Activated naive CD8-positive, alpha-beta T cell treated with anti-CD3 and anti-CD28 coated beads for 36 hours (primary cell): ENCODE measurements around the gene CLCN5. TPM values are rescaled to one million over a fixed set of nuclear protein-coding genes. Genes with fewer than 3 reads are reported as not detected.

ENCODE experiments used
- DNase-seq: peaks from one replicate; pipeline ENCODE4 v3.0.0; 2021
- H3K27ac Mint-ChIP-seq: one replicate; pipeline ENCODE4 v1.8.0; 2022; ENCODE audit warnings: mild to moderate bottlenecking, moderate library complexity, mixed read lengths
- H3K27me3 Mint-ChIP-seq: one replicate; pipeline ENCODE4 v1.8.0; 2022; ENCODE audit warnings: mild to moderate bottlenecking, mixed read lengths
- H3K36me3 Mint-ChIP-seq: one replicate; pipeline ENCODE4 v1.8.0; 2021; ENCODE audit warnings: mild to moderate bottlenecking, mixed read lengths
- H3K4me1 Mint-ChIP-seq: one replicate; pipeline ENCODE4 v1.8.0; 2021; ENCODE audit warnings: mixed read lengths
- H3K4me3 Mint-ChIP-seq: one replicate; pipeline ENCODE4 v1.8.0; 2022; ENCODE audit warnings: mild to moderate bottlenecking, moderate library complexity, mixed read lengths
- H3K9me3 Mint-ChIP-seq: one replicate; pipeline ENCODE4 v1.8.0; 2022; ENCODE audit warnings: mixed read lengths
- total RNA-seq, 2 experiments: library from RNA; stranded (reverse); gene quantifications; one replicate each; pipeline ENCODE4 v1.2.3, GENCODE V29; 2021

Gene CLCN5
- total RNA-seq = 1 to 10 TPM; 2.2 to 2.6 TPM

GRCh38 chrX:49922291-49923241 lies at the start of gene CLCN5:
CLCN5 (plus strand) TSS chrX:49922596; CDS start chrX:49925299, 2,703 bp downstream.
- H3K9me3 Mint-ChIP-seq = no peaks in the 10 kb centered on the region
- no peaks in the 10 kb centered on the region for H3K27me3 Mint-ChIP-seq
- peak within 1 kb of the TSS; percentile 66 for H3K27ac Mint-ChIP-seq
- DNase-seq = peak; percentile 93
- peak within 1 kb of the TSS; percentile 74 for H3K4me3 Mint-ChIP-seq
- peaks cover 10% of the 10 kb centered on the region for H3K36me3 Mint-ChIP-seq
- peaks cover 7% of the 10 kb centered on the region for H3K4me1 Mint-ChIP-seq

- Mint-ChIP-seq H3K4me1 (peaks cover 14% of the 10 kb centered on the region), H3K4me3 (no peak overlapping the region), H3K27ac (no peak overlapping the region), H3K36me3 (no peaks in the 10 kb centered on the region), H3K9me3 (no peaks in the 10 kb centered on the region), H3K27me3 (no peaks in the 10 kb centered on the region)
- no peak for DNase-seq
These were observed 45.6 kb upstream of the CLCN5 start for GRCh38 chrX:49876750-49877149.

DNA sequence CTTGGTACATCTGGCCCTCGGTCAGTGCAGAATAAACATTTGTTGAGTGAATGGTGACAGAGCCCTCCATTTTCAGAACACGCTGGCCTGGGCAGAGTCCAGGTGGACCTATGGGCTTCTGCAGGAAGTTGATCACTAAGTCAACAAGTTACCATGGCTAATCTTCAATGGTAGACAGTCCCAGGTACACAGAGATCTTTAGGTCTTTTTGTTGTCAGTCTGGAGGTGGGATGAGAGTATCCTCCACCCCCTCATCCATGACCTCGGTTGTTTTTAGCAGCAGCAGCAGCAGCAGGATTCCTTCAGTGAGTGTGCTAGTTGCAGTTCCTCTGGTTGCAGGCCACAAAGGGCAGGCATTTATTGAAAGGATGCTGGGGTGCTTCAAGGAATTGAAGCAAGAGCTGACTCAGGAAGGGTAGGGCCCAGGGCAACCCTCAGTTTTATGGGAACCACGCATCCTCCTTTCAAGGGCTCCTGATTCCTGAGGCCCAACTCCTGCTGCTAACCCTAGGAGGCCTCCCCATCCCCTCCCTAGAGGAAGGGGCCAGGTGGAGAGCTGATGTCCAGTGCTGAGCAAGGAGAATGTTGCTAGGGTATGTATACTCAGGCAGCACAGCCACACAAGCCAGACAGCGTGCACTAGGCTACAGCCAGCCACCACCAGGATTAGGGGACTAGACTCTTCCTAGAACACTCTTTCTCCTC lies 44.8 kb upstream of the CLCN5 start:
- H3K4me1 Mint-ChIP-seq = peaks cover 15% of the 10 kb centered on the region
- no peak overlapping the region for H3K4me3 Mint-ChIP-seq
- DNase-seq = no peak
- H3K9me3 Mint-ChIP-seq = no peaks in the 10 kb centered on the region
- H3K27ac Mint-ChIP-seq = no peak overlapping the region
- no peaks in the 10 kb centered on the region for H3K27me3 Mint-ChIP-seq
- no peaks in the 10 kb centered on the region for H3K36me3 Mint-ChIP-seq

DNA sequence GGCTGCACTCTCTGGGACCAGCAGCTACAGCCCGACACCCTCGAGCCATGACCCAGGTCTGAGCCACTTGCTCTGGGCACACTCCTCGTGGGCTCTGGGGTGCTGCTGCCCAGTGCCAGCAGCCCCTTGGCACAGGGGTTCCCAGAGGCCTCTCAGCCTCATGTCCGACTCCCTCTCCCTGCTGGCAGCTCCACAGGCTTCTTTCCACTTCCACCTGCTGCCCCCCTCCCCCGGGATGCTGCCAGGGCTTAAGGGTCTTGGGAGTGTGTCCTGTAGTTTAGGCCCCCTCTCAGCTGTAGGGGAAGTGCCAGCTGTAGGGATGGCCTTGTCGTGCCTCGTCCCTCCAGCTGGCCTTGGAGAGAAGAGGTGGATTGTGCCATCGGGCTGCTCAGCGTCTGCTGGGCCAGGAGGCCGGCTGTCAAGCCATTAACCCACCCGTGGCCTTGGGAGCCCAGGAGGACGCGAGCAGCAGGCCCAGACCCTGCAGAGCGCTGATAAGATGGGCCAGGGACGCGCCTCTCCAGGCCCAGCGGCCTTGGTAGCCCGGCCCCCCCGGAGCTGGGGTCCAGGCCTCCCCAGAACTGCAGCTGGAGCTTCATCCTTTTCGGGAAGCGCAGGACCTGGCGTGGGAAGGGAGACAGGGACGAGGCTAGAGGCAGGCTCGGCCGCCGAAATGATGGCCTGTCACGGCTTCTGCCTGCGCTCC lies 44.1 kb upstream of the CLCN5 start:
- Mint-ChIP-seq H3K4me1 (peaks cover 15% of the 10 kb centered on the region), H3K36me3 (no peaks in the 10 kb centered on the region), H3K9me3 (no peaks in the 10 kb centered on the region), H3K27me3 (no peaks in the 10 kb centered on the region), H3K27ac (peak overlapping the region; percentile 67), H3K4me3 (peak overlapping the region; percentile 71)
- no peak for DNase-seq

DNA sequence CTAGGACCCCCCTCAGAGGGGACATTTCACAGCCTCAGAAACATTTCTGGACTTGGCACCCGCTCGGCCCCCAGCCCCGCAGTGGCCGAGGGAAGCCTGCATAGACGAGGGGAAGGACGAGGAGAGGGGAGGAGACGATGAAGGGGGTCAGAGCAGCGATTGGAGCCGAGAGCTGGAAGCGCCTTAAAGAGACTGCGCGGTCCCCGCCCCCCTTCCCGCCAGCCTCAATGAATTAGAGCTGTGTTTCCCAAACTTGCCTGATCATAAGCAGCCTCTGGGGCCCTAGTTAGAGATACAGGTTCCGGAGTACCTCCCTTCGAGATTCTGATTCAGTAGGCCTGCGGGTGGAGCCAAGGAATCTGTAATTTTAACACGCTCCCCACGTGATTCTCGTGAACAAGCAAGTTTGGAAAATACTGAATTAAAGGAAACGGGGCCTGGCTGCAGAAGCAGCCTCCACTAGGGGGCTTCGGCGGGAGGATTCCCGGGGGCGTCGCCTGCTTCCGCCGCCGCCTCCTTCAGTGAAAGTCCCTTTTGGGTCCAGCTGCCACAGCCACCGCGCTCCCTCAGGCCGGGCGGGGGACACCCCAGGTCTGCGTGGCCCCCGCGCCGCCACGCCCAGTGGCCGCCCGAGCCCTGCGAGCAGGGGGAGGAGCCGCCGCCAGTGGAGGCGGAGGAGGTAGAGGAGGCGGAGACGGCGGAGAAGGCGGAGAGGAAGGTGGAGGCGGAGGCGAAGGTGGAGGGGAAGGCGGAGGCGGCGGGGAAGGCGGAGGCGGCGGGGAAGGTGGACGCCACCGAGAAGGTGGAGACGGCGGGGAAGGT lies 43.4 kb upstream of the CLCN5 start, which contains the start of gene USP27X:
USP27X (plus strand) TSS at position 651 of the 822 bp plus-strand sequence. CDS start 824 bp downstream, outside the sequence.
- Mint-ChIP-seq H3K9me3 (no peaks in the 10 kb centered on the region), H3K27ac (peak within 1 kb of the TSS; percentile 67), H3K4me1 (peaks cover 16% of the 10 kb centered on the region), H3K27me3 (no peaks in the 10 kb centered on the region), H3K36me3 (no peaks in the 10 kb centered on the region), H3K4me3 (peak within 1 kb of the TSS; percentile 71)
- DNase-seq = peak; percentile 76

DNA sequence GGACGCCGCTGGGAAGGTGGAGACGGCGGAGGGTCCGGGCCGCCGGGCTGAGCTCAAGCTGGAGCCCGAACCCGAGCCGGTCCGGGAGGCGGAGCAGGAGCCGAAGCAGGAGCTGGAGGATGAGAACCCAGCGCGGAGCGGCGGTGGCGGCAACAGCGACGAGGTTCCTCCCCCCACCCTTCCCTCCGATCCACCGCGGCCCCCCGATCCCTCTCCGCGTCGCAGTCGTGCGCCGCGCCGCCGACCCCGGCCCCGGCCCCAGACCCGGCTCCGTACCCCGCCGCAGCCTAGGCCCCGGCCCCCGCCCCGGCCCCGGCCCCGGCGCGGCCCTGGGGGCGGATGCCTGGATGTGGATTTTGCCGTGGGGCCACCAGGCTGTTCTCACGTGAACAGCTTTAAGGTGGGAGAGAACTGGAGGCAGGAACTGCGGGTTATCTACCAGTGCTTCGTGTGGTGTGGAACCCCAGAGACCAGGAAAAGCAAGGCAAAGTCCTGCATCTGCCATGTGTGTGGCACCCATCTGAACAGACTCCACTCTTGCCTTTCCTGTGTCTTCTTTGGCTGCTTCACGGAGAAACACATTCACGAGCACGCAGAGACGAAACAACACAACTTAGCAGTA lies 42.6 kb upstream of the CLCN5 start:
- Mint-ChIP-seq H3K4me3 (peak overlapping the region; percentile 71), H3K9me3 (no peaks in the 10 kb centered on the region), H3K4me1 (peaks cover 19% of the 10 kb centered on the region), H3K27ac (peak overlapping the region; percentile 67), H3K27me3 (no peaks in the 10 kb centered on the region), H3K36me3 (no peaks in the 10 kb centered on the region)
- DNase-seq = no peak

DNA sequence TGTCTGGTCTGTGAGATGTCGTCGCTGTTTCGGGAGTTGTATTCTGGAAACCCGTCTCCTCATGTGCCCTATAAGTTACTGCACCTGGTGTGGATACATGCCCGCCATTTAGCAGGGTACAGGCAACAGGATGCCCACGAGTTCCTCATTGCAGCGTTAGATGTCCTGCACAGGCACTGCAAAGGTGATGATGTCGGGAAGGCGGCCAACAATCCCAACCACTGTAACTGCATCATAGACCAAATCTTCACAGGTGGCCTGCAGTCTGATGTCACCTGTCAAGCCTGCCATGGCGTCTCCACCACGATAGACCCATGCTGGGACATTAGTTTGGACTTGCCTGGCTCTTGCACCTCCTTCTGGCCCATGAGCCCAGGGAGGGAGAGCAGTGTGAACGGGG lies 41.7 kb upstream of the CLCN5 start:
- Mint-ChIP-seq H3K9me3 (no peaks in the 10 kb centered on the region), H3K36me3 (no peaks in the 10 kb centered on the region), H3K27ac (no peak overlapping the region), H3K27me3 (no peaks in the 10 kb centered on the region), H3K4me1 (peaks cover 19% of the 10 kb centered on the region), H3K4me3 (no peak overlapping the region)
- no peak for DNase-seq

DNA sequence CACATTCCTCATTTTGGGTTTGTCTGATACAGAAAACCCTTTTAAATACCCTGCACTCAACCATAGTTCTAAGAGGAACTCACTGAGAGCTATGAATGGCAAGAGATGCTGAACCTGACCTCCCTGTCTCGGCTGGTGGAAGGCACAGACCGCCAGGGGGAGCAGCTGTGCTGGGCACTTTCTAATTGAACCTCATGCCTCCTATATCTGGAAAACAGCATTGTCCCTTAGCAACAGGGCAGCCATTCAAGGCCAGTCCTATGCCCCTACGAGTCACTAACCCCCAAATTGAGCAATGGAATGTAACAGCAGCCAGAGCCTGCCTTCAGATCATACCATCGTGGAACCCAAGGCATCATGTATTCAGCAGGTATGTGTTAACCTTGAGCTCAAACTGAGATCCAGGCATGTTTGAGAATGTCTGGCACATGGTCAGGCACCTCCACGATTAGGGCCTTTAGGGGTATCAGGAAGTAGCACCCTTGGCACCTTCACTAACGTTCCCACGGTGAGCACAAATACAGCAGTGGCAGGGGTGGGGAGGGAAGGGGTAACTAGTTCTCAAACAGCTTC lies 38.0 kb upstream of the CLCN5 start:
- Mint-ChIP-seq H3K27me3 (no peaks in the 10 kb centered on the region), H3K36me3 (no peaks in the 10 kb centered on the region), H3K9me3 (no peaks in the 10 kb centered on the region), H3K4me1 (peaks cover 11% of the 10 kb centered on the region), H3K27ac (no peak overlapping the region), H3K4me3 (no peak overlapping the region)
- DNase-seq = peak; percentile 52

- Mint-ChIP-seq H3K4me3 (no peak overlapping the region), H3K27me3 (peaks cover 15% of the 10 kb centered on the region), H3K9me3 (peaks cover 9% of the 10 kb centered on the region), H3K36me3 (peaks cover 5% of the 10 kb centered on the region), H3K4me1 (no peaks in the 10 kb centered on the region), H3K27ac (no peak overlapping the region)
- DNase-seq = no peak
These were observed 29.9 kb upstream of the CLCN5 start for GRCh38 chrX:49892542-49892941.

GRCh38 chrX:49896951-49897350 lies 25.4 kb upstream of the CLCN5 start:
- Mint-ChIP-seq H3K4me3 (no peak overlapping the region), H3K9me3 (peaks cover 10% of the 10 kb centered on the region), H3K27ac (no peak overlapping the region), H3K36me3 (peaks cover 5% of the 10 kb centered on the region), H3K4me1 (no peaks in the 10 kb centered on the region), H3K27me3 (peaks cover 18% of the 10 kb centered on the region)
- DNase-seq = no peak

DNA sequence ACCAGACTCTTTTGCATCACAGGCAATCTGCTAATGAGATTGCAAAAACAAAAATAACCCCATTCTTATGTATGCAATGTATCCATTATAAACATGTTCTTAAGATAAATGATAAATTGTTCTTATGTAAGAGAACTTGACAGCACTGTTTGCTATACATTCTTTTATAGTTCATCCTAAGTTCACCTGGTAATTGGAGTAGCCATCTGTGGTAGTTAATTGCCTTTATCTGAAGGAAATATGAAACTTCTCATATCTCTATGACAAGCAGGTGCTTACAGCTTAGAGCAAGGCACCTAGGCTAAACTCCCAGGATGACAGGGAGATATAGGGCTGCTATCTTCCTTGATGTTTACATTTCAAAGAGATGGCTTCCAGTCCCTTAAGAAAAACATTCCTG lies 21.3 kb upstream of the CLCN5 start:
- H3K27ac Mint-ChIP-seq = no peak overlapping the region
- peaks cover 10% of the 10 kb centered on the region for H3K9me3 Mint-ChIP-seq
- H3K27me3 Mint-ChIP-seq = peaks cover 14% of the 10 kb centered on the region
- no peaks in the 10 kb centered on the region for H3K4me1 Mint-ChIP-seq
- no peak for DNase-seq
- no peak overlapping the region for H3K4me3 Mint-ChIP-seq
- H3K36me3 Mint-ChIP-seq = peaks cover 5% of the 10 kb centered on the region

- peaks cover 14% of the 10 kb centered on the region for H3K4me1 Mint-ChIP-seq
- no peak overlapping the region for H3K4me3 Mint-ChIP-seq
- peak overlapping the region; percentile 42 for H3K27ac Mint-ChIP-seq
- no peaks in the 10 kb centered on the region for H3K9me3 Mint-ChIP-seq
- peak; percentile 9 for DNase-seq
- no peaks in the 10 kb centered on the region for H3K27me3 Mint-ChIP-seq
- H3K36me3 Mint-ChIP-seq = no peaks in the 10 kb centered on the region
These were observed 12.1 kb upstream of the CLCN5 start for GRCh38 chrX:49910344-49910743.

GRCh38 chrX:49912086-49912485 lies 10.3 kb upstream of the CLCN5 start:
- Mint-ChIP-seq H3K27me3 (no peaks in the 10 kb centered on the region), H3K4me3 (no peak overlapping the region), H3K36me3 (no peaks in the 10 kb centered on the region), H3K9me3 (no peaks in the 10 kb centered on the region), H3K27ac (no peak overlapping the region), H3K4me1 (peaks cover 14% of the 10 kb centered on the region)
- DNase-seq = no peak

- H3K4me1 Mint-ChIP-seq = peaks cover 14% of the 10 kb centered on the region
- no peak overlapping the region for H3K4me3 Mint-ChIP-seq
- H3K27me3 Mint-ChIP-seq = no peaks in the 10 kb centered on the region
- no peaks in the 10 kb centered on the region for H3K9me3 Mint-ChIP-seq
- H3K27ac Mint-ChIP-seq = no peak overlapping the region
- no peaks in the 10 kb centered on the region for H3K36me3 Mint-ChIP-seq
- DNase-seq = no peak
These were observed 9.5 kb upstream of the CLCN5 start for GRCh38 chrX:49912861-49913260.
